Hematopoietic multipotent progenitor cell treated with erythropoietin and hydrocortisone succinate and interleukin-3 and kit ligand, for 15 days (in vitro differentiated cells): ENCODE measurements around the gene CD3G.

ENCODE experiments used
- DNase-seq: peaks from one replicate; pipeline ENCODE4 v3.0.0-alpha.2; 2015; ENCODE audit warnings: low spot score

CD3G gene

GRCh38 chr11:118325283-118325682 lies 18.9 kb upstream of the CD3G start:
- DNase-seq, result no peak

- DNase-seq, result no peak
These were observed 15.4 kb upstream of the CD3G start for GRCh38 chr11:118328745-118329144.

GRCh38 chr11:118334745-118335144 lies 9.4 kb upstream of the CD3G start:
- DNase-seq, result no peak

- DNase-seq, result no peak
These were observed 5.5 kb upstream of the CD3G start for GRCh38 chr11:118338637-118339061.

- no peak for DNase-seq
These were observed 4.7 kb upstream of the CD3G start for GRCh38 chr11:118339281-118339961.

- no peak for DNase-seq
These were observed 3.7 kb upstream of the CD3G start for GRCh38 chr11:118340449-118340848.

- no peak for DNase-seq
These were observed 2.9 kb upstream of the CD3G start for GRCh38 chr11:118341261-118341660.

GRCh38 chr11:118341815-118342489 lies 2.2 kb upstream of the CD3G start:
- no peak for DNase-seq

- DNase-seq, result no peak
These were observed 1.5 kb upstream of the CD3G start, which contains the start of gene CD3D for GRCh38 chr11:118342503-118343161. CD3D (minus strand) TSS chr11:118342705; CDS start chr11:118342607, 98 bp downstream.

GRCh38 chr11:118343248-118343647 lies 896 bp upstream of the CD3G start:
- DNase-seq, result no peak

- DNase-seq, result no peak
These were observed 5.3 kb downstream of the CD3G start for GRCh38 chr11:118349475-118349874.

- peak; percentile 36 for DNase-seq
These were observed 9.1 kb downstream of the CD3G start for GRCh38 chr11:118353084-118353710.

GRCh38 chr11:118358071-118358470 lies 13.9 kb downstream of the CD3G start:
- no peak for DNase-seq

GRCh38 chr11:118359295-118359958 lies 15.3 kb downstream of the CD3G start, which contains the start of gene UBE4A:
UBE4A (plus strand) TSS chr11:118359600; CDS start chr11:118365081, 5,481 bp downstream.
- peak; percentile 99 for DNase-seq

- DNase-seq, result no peak
These were observed 20.9 kb downstream of the CD3G start for GRCh38 chr11:118364956-118365615.

- no peak for DNase-seq
These were observed 22.1 kb downstream of the CD3G start for GRCh38 chr11:118366287-118366686.

GRCh38 chr11:118370774-118371173 lies 26.6 kb downstream of the CD3G start:
- DNase-seq, result no peak

GRCh38 chr11:118373263-118373662 lies 29.1 kb downstream of the CD3G start:
- DNase-seq, result no peak

GRCh38 chr11:118373871-118374270 lies 29.7 kb downstream of the CD3G start:
- DNase-seq, result no peak

GRCh38 chr11:118374729-118375128 lies 30.6 kb downstream of the CD3G start:
- no peak for DNase-seq

- DNase-seq, result no peak
These were observed 31.8 kb downstream of the CD3G start for GRCh38 chr11:118375978-118376377.
